ENCODE data around the gene CHST9. TPM values are rescaled to one million over a fixed set of nuclear protein-coding genes. Genes with fewer than 3 reads are reported as not detected.

The CHST9 gene
- total RNA-seq, 2 experiments from 2014 or later = not detected

- no peak overlapping the region for H3K4me3 Mint-ChIP-seq
- no peak for TF ChIP-seq CTCF (IDR thresholded peaks at IDR 0.05)
These were observed 265.9 kb downstream of the CHST9 start for GRCh38 chr18:26919201-26919600.

DNA sequence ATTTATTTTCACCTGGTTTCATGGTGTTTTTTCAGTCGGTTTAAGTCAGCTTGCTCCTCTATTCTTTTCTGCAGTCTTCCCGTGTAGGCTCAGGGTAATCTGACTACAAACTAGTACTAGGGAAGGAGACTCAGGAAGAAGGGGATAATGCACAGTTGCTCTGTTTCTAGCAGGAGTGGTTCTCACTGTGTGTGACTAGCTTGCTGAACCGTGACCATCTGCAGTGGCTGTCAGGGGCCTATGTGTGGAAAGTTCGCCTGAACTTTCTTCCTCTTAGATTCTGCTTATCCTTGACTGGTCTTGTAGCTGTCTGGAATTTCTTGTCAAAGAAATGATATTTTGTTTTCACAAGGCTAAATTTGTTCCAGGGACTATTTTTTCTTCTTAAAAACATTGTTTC, 273.3 kb downstream of the CHST9 start:
- no peak overlapping the region for H3K27ac Mint-ChIP-seq
- H3K9me3 ChIP-seq (ENCODE audit: control insufficient read depth in 1 of 2, insufficient read depth in 1 of 2, low read length in 2 of 2) = no peaks in the 10 kb centered on the region
- H3K4me1 ChIP-seq (ENCODE audit: insufficient read depth, low read length) = no peaks in the 10 kb centered on the region
- no peak for ATAC-seq (ENCODE audit: poor library complexity)
- H3K4me1 Mint-ChIP-seq (ENCODE audit: low read depth) = no peaks in the 10 kb centered on the region
- no peak overlapping the region for H3K27ac ChIP-seq (ENCODE audit: low read depth in 1 of 2, low read length in 2 of 2)
- no peak overlapping the region for H3K4me3 ChIP-seq (ENCODE audit: low read length)
- H3K27me3 Mint-ChIP-seq = no peaks in the 10 kb centered on the region
- H3K27me3 ChIP-seq (ENCODE audit: control insufficient read depth in 1 of 2, insufficient read depth in 2 of 2, low read length in 2 of 2) = no peaks in the 10 kb centered on the region
- intact Hi-C loops (cut with DNase I, micrococcal nuclease) = no loop called here
- no peak for TF ChIP-seq CTCF (IDR thresholded peaks at IDR 0.05)
- H3K4me3 Mint-ChIP-seq = no peak overlapping the region
- CTCF ChIA-PET = no interaction called here
- no peak for DNase-seq
- H3K9me3 Mint-ChIP-seq = peaks cover 9% of the 10 kb centered on the region
- no peaks in the 10 kb centered on the region for H3K36me3 Mint-ChIP-seq (ENCODE audit: low read depth)
- H3K36me3 ChIP-seq (ENCODE audit: insufficient read depth, low read length) = no peaks in the 10 kb centered on the region
- POLR2A ChIA-PET = no interaction called here

More at GRCh38 chr18:26919201-26919600, 265.9 kb downstream of the CHST9 start:
- Mint-ChIP-seq H3K27me3 (no peaks in the 10 kb centered on the region), H3K36me3 (ENCODE audit: low read depth) (no peaks in the 10 kb centered on the region), H3K9me3 (peaks cover 8% of the 10 kb centered on the region), H3K27ac (no peak overlapping the region), H3K4me1 (ENCODE audit: low read depth) (no peaks in the 10 kb centered on the region)
- ATAC-seq (ENCODE audit: poor library complexity) = no peak
- H3K4me1 ChIP-seq (ENCODE audit: insufficient read depth, low read length) = no peaks in the 10 kb centered on the region
- no peak overlapping the region for H3K4me3 ChIP-seq (ENCODE audit: low read length)
- intact Hi-C loops (cut with DNase I, micrococcal nuclease) = no loop called here
- ChIA-PET CTCF (no interaction called here), POLR2A (no interaction called here)
- no peaks in the 10 kb centered on the region for H3K36me3 ChIP-seq (ENCODE audit: insufficient read depth, low read length)
- no peak for DNase-seq
- H3K9me3 ChIP-seq (ENCODE audit: control insufficient read depth in 1 of 2, insufficient read depth in 1 of 2, low read length in 2 of 2) = no peaks in the 10 kb centered on the region
- no peaks in the 10 kb centered on the region for H3K27me3 ChIP-seq (ENCODE audit: control insufficient read depth in 1 of 2, insufficient read depth in 2 of 2, low read length in 2 of 2)
- no peak overlapping the region for H3K27ac ChIP-seq (ENCODE audit: low read depth in 1 of 2, low read length in 2 of 2)

DNA sequence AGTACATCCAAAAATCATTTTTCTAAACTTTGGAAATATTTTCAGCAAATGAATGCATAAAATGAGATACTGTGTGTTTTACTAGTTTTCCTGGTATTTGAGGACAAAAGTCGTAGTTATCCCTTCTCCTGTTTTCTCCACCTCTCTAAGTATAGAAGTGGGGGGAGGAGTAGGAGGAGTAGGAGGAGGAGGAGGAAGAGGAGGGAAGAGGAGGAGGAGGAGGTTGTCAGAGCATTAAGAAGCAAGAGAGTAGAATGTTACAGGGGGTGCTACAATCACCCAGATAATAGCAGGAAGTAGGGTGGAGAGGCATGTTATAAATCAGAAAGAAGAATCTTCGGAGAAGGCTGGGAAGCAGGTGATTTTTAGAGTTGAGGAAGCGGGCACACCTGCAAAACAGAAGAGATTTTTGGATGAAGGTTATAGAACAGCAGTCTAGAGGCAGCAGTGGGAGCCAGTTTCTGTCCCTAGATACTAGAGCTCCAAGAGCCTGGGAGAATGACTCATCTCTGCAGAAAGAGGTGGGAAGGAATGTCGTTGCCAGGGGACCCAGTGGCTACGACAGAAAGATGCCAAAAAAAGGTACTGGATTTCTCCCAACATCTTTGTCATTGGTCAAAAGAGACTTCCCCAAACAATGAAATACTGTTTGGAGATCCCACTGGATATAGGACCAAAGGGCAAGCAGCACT, 275.4 kb downstream of the CHST9 start:
- no peak for ATAC-seq (ENCODE audit: poor library complexity)
- Mint-ChIP-seq H3K9me3 (peaks cover 16% of the 10 kb centered on the region), H3K27me3 (no peaks in the 10 kb centered on the region), H3K36me3 (ENCODE audit: low read depth) (no peaks in the 10 kb centered on the region), H3K27ac (no peak overlapping the region), H3K4me3 (no peak overlapping the region), H3K4me1 (ENCODE audit: low read depth) (no peaks in the 10 kb centered on the region)
- intact Hi-C loops (cut with DNase I, micrococcal nuclease) = no loop called here
- H3K4me3 ChIP-seq (ENCODE audit: low read length) = no peak overlapping the region
- TF ChIP-seq CTCF (IDR thresholded peaks at IDR 0.05) = no peak
- CTCF ChIA-PET = no interaction called here
- no peaks in the 10 kb centered on the region for H3K4me1 ChIP-seq (ENCODE audit: insufficient read depth, low read length)
- no peaks in the 10 kb centered on the region for H3K9me3 ChIP-seq (ENCODE audit: control insufficient read depth in 1 of 2, insufficient read depth in 1 of 2, low read length in 2 of 2)
- H3K27me3 ChIP-seq (ENCODE audit: control insufficient read depth in 1 of 2, insufficient read depth in 2 of 2, low read length in 2 of 2) = no peaks in the 10 kb centered on the region
- no peak for DNase-seq
- H3K27ac ChIP-seq (ENCODE audit: low read depth in 1 of 2, low read length in 2 of 2) = no peak overlapping the region
- POLR2A ChIA-PET = no interaction called here
- no peaks in the 10 kb centered on the region for H3K36me3 ChIP-seq (ENCODE audit: insufficient read depth, low read length)

Measured in CD4-positive, alpha-beta T cell (primary cell).